Neural progenitor cell (in vitro differentiated cells): ENCODE measurements around the gene TPD52L1.

Source experiments
- EZH2 ChIP-seq: fragments of 200-600 bp; sonication (generic); IDR thresholded peaks from 2 replicates; pipeline ENCODE4 v1.6.1; 2017; ENCODE audit warnings: antibody characterized with exemption, mild to moderate bottlenecking, moderate library complexity
- EZH2phosphoT487 ChIP-seq: fragments of 200-600 bp; sonication (generic); IDR thresholded peaks from 2 replicates; pipeline ENCODE4 v1.6.1; 2017; ENCODE audit warnings: antibody characterized with exemption
- TF ChIP-seq, protein P1 (sequence below): fragments of 200-600 bp; sonication (generic); IDR thresholded peaks from 2 replicates; pipeline ENCODE4 v1.5.1; 2017; ENCODE audit warnings: antibody characterized with exemption, mild to moderate bottlenecking

DNA sequence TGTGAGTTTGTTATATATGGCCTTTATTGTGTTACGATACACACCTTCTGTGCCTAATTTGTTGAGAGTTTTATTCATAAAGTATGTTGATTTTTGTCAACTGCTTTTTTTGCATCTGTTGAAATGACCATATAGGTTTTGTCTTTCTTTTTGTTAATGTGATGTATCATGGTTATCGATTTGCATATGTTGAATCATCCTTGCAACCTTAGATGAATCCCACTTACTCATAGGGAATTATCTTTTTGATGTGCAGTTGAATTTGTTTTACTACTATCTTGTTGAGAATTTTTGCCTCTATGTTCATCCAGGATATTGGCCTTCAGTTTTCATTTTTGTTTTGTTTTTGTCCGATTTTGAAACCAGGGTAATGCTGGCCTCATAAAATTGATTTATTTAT, 45.7 kb upstream of the TPD52L1 start:
- TF ChIP-seq, protein P1, sequence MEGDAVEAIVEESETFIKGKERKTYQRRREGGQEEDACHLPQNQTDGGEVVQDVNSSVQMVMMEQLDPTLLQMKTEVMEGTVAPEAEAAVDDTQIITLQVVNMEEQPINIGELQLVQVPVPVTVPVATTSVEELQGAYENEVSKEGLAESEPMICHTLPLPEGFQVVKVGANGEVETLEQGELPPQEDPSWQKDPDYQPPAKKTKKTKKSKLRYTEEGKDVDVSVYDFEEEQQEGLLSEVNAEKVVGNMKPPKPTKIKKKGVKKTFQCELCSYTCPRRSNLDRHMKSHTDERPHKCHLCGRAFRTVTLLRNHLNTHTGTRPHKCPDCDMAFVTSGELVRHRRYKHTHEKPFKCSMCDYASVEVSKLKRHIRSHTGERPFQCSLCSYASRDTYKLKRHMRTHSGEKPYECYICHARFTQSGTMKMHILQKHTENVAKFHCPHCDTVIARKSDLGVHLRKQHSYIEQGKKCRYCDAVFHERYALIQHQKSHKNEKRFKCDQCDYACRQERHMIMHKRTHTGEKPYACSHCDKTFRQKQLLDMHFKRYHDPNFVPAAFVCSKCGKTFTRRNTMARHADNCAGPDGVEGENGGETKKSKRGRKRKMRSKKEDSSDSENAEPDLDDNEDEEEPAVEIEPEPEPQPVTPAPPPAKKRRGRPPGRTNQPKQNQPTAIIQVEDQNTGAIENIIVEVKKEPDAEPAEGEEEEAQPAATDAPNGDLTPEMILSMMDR = no peak
- TF ChIP-seq EZH2phosphoT487 = no peak
- TF ChIP-seq EZH2 = no peak
